Loucy (cell line): ENCODE measurements around the gene NCLN.

Experiments
- H2AFZ ChIP-seq: fragments of 200-600 bp; sonication (generic); 2 replicates; pipeline ENCODE4 v1.6.0; 2016; ENCODE audit warnings: antibody characterized with exemption, mild to moderate bottlenecking, low read length, moderate library complexity
- H3F3A ChIP-seq: fragments of 200-600 bp; 2 replicates; pipeline ENCODE4 v1.6.0; 2016; ENCODE audit warnings: antibody characterized with exemption, low read depth, mild to moderate bottlenecking
- H3K27me3 ChIP-seq: fragments of 200-600 bp; sonication (generic); 2 replicates; pipeline ENCODE4 v1.6.1; 2014; ENCODE audit warnings: low read length, mild to moderate bottlenecking; ENCODE audit not compliant: insufficient read depth, poor library complexity, severe bottlenecking
- H3K36me3 ChIP-seq: fragments of 200-600 bp; sonication (generic); 2 replicates; pipeline ENCODE4 v1.6.1; 2016; ENCODE audit warnings: low read length; ENCODE audit not compliant: insufficient read depth
- H3K4me1 ChIP-seq: fragments of 200-600 bp; sonication (generic); 2 replicates; pipeline ENCODE4 v1.5.1; 2014; ENCODE audit warnings: low read length, mild to moderate bottlenecking; ENCODE audit not compliant: insufficient read depth, poor library complexity, severe bottlenecking
- H3K4me2 ChIP-seq: fragments of 200-600 bp; sonication (generic); 2 replicates; pipeline ENCODE4 v1.6.0; 2014; ENCODE audit warnings: antibody characterized with exemption, low read length, low read depth, mild to moderate bottlenecking; ENCODE audit not compliant: poor library complexity, severe bottlenecking
- H3K4me3 ChIP-seq: fragments of 200-600 bp; sonication (generic); 2 replicates; pipeline ENCODE4 v1.5.1; 2014; ENCODE audit warnings: low read length, mild to moderate bottlenecking, mixed read lengths; ENCODE audit not compliant: poor library complexity, severe bottlenecking
- H3K79me2 ChIP-seq: fragments of 200-600 bp; sonication (generic); 2 replicates; pipeline ENCODE4 v1.6.1; 2014; ENCODE audit warnings: low read length; ENCODE audit not compliant: insufficient read depth
- H3K9ac ChIP-seq: fragments of 200-600 bp; sonication (generic); 2 replicates; pipeline ENCODE4 v1.6.0; 2014; ENCODE audit warnings: mild to moderate bottlenecking, low read depth, low read length, moderate library complexity; ENCODE audit not compliant: poor library complexity, severe bottlenecking
- H3K9me2 ChIP-seq: fragments of 200-600 bp; sonication (generic); replicated peaks from 2 replicates; pipeline ENCODE4 v1.6.1; 2016; ENCODE audit warnings: low read depth, low read length, mixed read lengths
- H3K9me3 ChIP-seq: fragments of 200-600 bp; sonication (generic); 2 replicates; pipeline ENCODE4 v1.6.1; 2014; ENCODE audit warnings: mild to moderate bottlenecking, antibody characterized with exemption, low read length, low read depth; ENCODE audit not compliant: insufficient read depth
- H4K20me1 ChIP-seq: fragments of 200-600 bp; sonication (generic); 2 replicates; pipeline ENCODE4 v1.6.0; 2014; ENCODE audit warnings: antibody characterized with exemption, low read length, mild to moderate bottlenecking; ENCODE audit not compliant: insufficient read depth, poor library complexity, severe bottlenecking
- CTCF ChIP-seq: fragments of 200-600 bp; sonication (generic); conservative IDR thresholded peaks from 2 replicates; pipeline ENCODE4 v1.5.1; 2014; ENCODE audit warnings: mild to moderate bottlenecking, antibody characterized with exemption, low read length
- EZH2phosphoT487 ChIP-seq: fragments of 200-600 bp; IDR thresholded peaks from 2 replicates; pipeline ENCODE4 v1.6.1; 2018; ENCODE audit warnings: antibody characterized with exemption, mild to moderate bottlenecking, moderate library complexity, borderline replicate concordance

The NCLN gene

GRCh38 chr19:3137119-3137518 lies 48.6 kb upstream of the NCLN start:
- Histone ChIP-seq H4K20me1 (peaks cover 45% of the 10 kb centered on the region), H3K4me2 (peak overlapping the region; percentile 76), H3K9me2 (no peaks in the 10 kb centered on the region), H2AFZ (no peak overlapping the region), H3K4me1 (peaks cover 49% of the 10 kb centered on the region), H3F3A (peaks cover 7% of the 10 kb centered on the region), H3K9me3 (no peaks in the 10 kb centered on the region), H3K79me2 (peaks cover 82% of the 10 kb centered on the region), H3K9ac (peak overlapping the region; percentile 99), H3K27me3 (peaks cover 10% of the 10 kb centered on the region), H3K4me3 (peak overlapping the region; percentile 85), H3K36me3 (peaks cover 17% of the 10 kb centered on the region; the same call in 1 of the 2 replicates)
- TF ChIP-seq EZH2phosphoT487 (no peak), CTCF (no peak)

DNA sequence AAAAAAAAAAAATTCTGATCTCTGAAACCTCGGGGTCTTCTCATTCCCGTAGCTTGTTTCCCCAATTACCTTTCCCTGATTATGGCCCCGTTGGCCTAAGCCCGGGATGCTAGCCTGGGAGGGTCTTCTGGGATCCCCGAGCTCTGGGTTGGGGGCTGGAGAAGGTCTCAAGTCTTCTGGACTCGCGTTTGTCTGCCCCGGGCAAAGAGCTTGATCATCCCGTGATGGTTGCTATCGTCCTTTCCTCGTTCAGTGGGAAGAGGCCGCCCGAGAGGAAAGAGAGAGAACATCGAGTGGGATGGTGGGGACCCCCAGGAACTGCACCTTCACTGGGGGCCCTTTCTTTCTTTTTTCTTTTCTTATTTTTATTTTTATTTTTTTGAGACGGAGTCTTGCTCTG lies 47.5 kb upstream of the NCLN start:
- Histone ChIP-seq H3K4me2 (peak overlapping the region; percentile 76), H3K36me3 (peaks cover 21% of the 10 kb centered on the region; the same call in 1 of the 2 replicates), H4K20me1 (peaks cover 57% of the 10 kb centered on the region), H3K4me3 (peak overlapping the region; percentile 85), H2AFZ (no peak overlapping the region), H3F3A (peaks cover 9% of the 10 kb centered on the region), H3K27me3 (peaks cover 10% of the 10 kb centered on the region), H3K4me1 (peaks cover 49% of the 10 kb centered on the region), H3K9me2 (no peaks in the 10 kb centered on the region), H3K9me3 (no peaks in the 10 kb centered on the region), H3K9ac (peak overlapping the region; percentile 99), H3K79me2 (peaks cover 94% of the 10 kb centered on the region)
- TF ChIP-seq EZH2phosphoT487 (no peak), CTCF (no peak)

DNA sequence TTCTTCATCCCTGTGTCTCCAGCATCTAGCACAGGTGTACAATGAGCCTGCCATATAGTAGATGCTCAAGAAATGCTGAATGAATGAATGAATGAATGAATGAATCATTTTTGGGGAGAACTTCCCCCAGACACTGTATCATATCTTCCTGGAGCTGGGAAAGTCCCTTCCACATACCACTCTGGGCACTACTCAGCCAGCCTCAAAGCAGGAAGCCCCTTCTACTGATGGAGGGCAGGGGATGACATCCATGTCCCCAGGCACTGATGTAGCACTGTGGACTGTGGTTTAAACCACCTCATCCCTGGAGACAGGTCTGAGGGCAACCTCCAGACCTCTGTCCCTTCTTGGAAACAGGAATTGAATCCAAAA lies 45.1 kb upstream of the NCLN start:
- Histone ChIP-seq H3K4me2 (peak overlapping the region; percentile 76), H3K79me2 (peaks cover 97% of the 10 kb centered on the region), H3K36me3 (peaks cover 21% of the 10 kb centered on the region; the same call in 1 of the 2 replicates)

More for the DNA sequence above, 45.1 kb upstream of the NCLN start:
- Histone ChIP-seq H3K9me2 (no peaks in the 10 kb centered on the region), H3K4me1 (peaks cover 33% of the 10 kb centered on the region), H3F3A (peaks cover 11% of the 10 kb centered on the region), H3K4me3 (peak overlapping the region; percentile 85), H3K27me3 (peaks cover 10% of the 10 kb centered on the region), H3K9ac (peak overlapping the region; percentile 99), H4K20me1 (peaks cover 64% of the 10 kb centered on the region), H3K9me3 (no peaks in the 10 kb centered on the region), H2AFZ (no peak overlapping the region)
- TF ChIP-seq CTCF (no peak), EZH2phosphoT487 (no peak)
